Erythroblast (primary cell): Measurements from ENCODE around the gene ZBTB44.

Experiments
- DNase-seq, 2 experiments: peaks; one replicate each; lab custom pipeline; 2025; lab: John Stamatoyannopoulos, UW
- GATA1 ChIP-seq: IDR thresholded peaks from 2 replicates; pipeline ENCODE4 v1.6.1; 2011; ENCODE audit warnings: low read depth, mild to moderate bottlenecking, control low read depth, low read length, moderate library complexity
- POLR2A ChIP-seq: IDR thresholded peaks from 2 replicates; pipeline ENCODE4 v1.6.1; 2011; ENCODE audit warnings: mild to moderate bottlenecking, low read length

Gene ZBTB44

DNA sequence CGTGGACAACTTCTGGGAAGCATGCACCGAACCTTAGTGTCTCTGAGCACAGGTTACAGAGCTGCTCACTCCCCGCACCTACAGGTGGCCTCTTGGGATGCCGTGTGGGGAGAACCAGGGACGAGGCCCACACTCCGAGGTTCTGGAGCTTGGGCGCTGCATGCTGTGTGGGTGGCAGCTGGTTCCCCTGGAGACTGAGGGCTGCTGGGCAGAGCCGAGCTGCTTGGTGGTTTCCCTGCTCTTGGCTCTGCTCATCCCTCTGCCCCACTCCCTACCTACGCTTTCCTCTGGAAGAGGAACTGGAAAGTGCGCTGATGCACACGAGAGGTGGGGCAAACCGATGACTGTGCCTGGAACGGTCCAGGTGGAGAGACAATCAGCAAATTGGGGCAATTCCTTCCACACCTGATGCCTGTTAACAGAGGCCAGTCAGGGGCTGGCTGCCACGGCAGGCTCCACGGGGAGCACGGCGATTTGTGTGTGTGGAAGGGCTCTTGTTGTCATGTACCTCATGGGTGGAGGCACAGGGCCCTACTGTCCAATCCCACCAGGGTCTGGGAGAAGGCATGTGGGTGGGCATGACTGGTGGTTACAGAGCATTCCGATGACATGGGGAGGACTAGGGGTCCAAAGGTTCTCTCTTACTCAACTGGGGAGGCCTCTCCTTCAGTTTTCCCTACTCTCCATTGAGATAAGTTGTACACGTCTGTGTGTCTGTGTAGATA lies 94.2 kb downstream of the ZBTB44 start:
- TF ChIP-seq POLR2A (no peak), GATA1 (no peak)
- no peak for DNase-seq

- DNase-seq = no peak
- no peak for TF ChIP-seq GATA1
- TF ChIP-seq POLR2A = no peak
Observed at GRCh38 chr11:130219148-130219547, 95.6 kb downstream of the ZBTB44 start.

- no peak for DNase-seq
- TF ChIP-seq POLR2A (no peak), GATA1 (no peak)
Observed at GRCh38 chr11:130218501-130219070, 96.1 kb downstream of the ZBTB44 start.

GRCh38 chr11:130217133-130218031 lies 97.3 kb downstream of the ZBTB44 start:
- TF ChIP-seq GATA1 (no peak), POLR2A (no peak)
- DNase-seq = no peak

DNA sequence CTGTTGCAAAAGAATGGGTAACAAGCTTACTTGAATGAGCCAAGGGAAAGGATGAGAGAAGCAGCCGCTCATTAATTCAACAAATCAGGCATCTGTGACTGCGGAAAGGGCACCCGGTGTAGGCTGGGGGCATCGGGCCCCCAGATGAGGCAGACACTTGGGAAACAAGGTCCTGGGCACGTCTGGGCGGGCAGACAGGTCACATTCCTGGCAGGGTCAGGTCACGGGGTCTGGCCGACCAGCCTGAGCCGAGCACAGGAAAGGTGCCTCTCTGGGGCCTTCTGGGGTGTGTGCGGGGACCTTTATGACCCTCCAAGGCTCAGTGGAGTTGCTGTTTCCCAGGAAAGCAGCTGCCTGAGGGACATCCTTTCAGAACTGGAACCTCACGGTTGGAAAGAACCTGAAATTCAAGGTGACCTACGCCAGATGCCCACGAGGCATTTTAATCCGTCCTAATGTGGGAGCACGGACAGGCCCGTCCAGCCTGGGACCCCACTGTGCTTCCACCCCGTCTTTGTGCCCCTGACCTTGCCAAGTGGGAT lies 98.1 kb downstream of the ZBTB44 start:
- DNase-seq = no peak
- TF ChIP-seq GATA1 (no peak), POLR2A (no peak)

GRCh38 chr11:130216221-130216550 lies 98.5 kb downstream of the ZBTB44 start:
- no peak for TF ChIP-seq POLR2A
- TF ChIP-seq GATA1 = no peak
- DNase-seq = no peak

- DNase-seq = no peak
- no peak for TF ChIP-seq GATA1
- TF ChIP-seq POLR2A = no peak
Observed at GRCh38 chr11:130215531-130216220, 99.0 kb downstream of the ZBTB44 start.

DNA sequence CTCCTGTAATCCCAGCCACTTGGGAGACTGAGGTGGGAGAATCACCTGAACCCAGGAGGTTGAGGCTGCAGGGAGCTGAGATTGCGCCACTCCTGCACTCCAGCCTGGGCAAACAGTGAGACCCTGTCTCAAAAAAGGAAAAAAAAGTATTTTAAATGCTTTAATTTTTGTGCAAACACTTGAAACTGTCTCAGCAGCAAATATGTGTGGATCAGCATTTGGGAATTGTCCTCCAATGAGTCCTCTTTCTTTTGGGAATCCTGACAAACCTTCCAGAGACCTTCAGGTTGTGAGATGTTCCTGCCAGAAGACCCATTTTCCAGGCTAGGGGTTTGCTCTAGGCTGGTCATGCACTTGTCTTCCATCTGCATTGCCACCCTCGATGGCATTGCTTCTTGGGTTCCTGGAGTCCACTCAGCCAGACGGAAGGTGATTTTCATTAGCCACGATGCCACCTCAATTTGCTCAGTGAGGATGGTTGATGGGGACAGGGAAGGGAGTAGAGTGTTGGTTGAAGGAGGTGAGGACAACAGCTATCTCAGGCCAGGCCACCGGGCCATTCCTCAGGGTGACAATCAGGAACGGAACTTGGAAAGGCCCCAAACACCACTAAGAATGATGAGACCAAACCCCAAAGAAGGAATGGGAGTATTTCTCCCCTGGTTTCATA lies 99.7 kb downstream of the ZBTB44 start:
- no peak for TF ChIP-seq GATA1
- no peak for TF ChIP-seq POLR2A
- DNase-seq = no peak

- no peak for TF ChIP-seq GATA1
- no peak for TF ChIP-seq POLR2A
- no peak for DNase-seq
Observed at GRCh38 chr11:130213979-130214281, 100.8 kb downstream of the ZBTB44 start.

DNA sequence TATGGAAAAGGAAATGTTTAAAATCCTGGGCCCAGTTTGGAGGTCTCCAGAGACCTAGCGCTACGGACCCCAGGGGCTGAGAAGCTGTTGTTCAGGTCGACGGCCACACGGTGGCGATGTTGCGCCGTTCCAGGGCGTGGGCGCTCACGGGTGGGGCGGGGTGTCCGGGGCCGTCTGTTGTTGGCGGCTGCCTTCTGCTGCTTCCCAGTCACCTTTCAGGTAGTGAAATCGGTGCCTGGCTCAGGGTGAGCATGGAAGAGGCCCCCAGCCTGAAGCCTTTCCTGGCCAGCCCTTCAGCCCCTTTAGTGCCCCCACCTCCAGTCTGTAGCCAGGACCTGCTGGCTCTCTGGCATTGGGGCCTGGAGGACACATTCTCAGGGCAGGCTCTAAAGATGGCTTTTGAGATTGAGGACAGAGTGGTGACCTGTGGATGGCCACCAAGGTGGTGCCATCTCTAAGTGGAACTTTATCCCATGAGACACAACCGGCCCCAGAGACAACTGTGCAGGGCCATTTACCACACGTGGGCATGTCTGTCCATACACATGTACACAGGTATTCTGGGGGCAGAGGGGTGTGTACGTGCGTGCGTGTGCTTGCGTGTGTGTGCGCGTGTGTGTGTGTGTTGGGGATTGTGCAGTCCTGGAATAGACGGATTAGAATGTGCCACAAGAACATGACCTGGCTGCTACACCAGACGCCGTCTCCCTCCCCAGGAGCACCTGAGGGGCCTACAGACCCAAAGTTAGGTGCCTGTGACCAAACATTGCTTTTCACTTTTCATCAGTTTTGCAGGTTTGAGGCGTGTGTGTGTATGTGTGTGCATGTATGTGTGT lies 101.4 kb downstream of the ZBTB44 start:
- TF ChIP-seq POLR2A = no peak
- TF ChIP-seq GATA1 = no peak
- peak; percentile 53 to 75 for DNase-seq

- TF ChIP-seq POLR2A = no peak
- TF ChIP-seq GATA1 = no peak
- no peak for DNase-seq
Observed at GRCh38 chr11:130212431-130212961, 102.2 kb downstream of the ZBTB44 start.
